ENCODE data around the gene ZNF772. TPM values are rescaled to one million over a fixed set of nuclear protein-coding genes. Genes with fewer than 3 reads are reported as not detected.
"Not testable (repeated sequence)": the region's sequence is repeated elsewhere in the genome, so short reads cannot be mapped to it uniquely, and the experiment has no call there.

The ZNF772 gene
- 10 to 100 TPM in 2 of 4 donors, 1 to 10 TPM in 2; 6.1 to 15.0 (median 10.9) TPM for total RNA-seq

- peak within 1 kb of the TSS; percentile 66 for H3K4me3 ChIP-seq
- peaks cover 34% of the 10 kb centered on the region for H3K36me3 ChIP-seq
- peak; percentile 90 to 92 for DNase-seq (ENCODE audit: low spot score in 2 of 2)
- H3K4me1 ChIP-seq: peaks cover 7% of the 10 kb centered on the region
- TF ChIP-seq EP300 (IDR thresholded peaks at IDR 0.05): no peak
- no peak for TF ChIP-seq POLR2AphosphoS5 (IDR thresholded peaks at IDR 0.05)
- TF ChIP-seq POLR2A (IDR thresholded peaks at IDR 0.05): no peak
- TF ChIP-seq, protein P1, sequence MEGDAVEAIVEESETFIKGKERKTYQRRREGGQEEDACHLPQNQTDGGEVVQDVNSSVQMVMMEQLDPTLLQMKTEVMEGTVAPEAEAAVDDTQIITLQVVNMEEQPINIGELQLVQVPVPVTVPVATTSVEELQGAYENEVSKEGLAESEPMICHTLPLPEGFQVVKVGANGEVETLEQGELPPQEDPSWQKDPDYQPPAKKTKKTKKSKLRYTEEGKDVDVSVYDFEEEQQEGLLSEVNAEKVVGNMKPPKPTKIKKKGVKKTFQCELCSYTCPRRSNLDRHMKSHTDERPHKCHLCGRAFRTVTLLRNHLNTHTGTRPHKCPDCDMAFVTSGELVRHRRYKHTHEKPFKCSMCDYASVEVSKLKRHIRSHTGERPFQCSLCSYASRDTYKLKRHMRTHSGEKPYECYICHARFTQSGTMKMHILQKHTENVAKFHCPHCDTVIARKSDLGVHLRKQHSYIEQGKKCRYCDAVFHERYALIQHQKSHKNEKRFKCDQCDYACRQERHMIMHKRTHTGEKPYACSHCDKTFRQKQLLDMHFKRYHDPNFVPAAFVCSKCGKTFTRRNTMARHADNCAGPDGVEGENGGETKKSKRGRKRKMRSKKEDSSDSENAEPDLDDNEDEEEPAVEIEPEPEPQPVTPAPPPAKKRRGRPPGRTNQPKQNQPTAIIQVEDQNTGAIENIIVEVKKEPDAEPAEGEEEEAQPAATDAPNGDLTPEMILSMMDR (IDR thresholded peaks at IDR 0.05): peak in 1 of 2 donors; percentile 65
- H3K27me3 ChIP-seq: no peaks in the 10 kb centered on the region
- H3K9me3 ChIP-seq: peaks cover 35% of the 10 kb centered on the region
- WGBS: 8% methylated on average over 21 of the region's 38 CpGs
- peak within 1 kb of the TSS; percentile 59 for H3K27ac ChIP-seq
Measured at GRCh38 chr19:57477191-57478008, at the start of gene ZNF772. ZNF772 (minus strand) TSS chr19:57477566; CDS start chr19:57477309, 257 bp downstream.

DNA sequence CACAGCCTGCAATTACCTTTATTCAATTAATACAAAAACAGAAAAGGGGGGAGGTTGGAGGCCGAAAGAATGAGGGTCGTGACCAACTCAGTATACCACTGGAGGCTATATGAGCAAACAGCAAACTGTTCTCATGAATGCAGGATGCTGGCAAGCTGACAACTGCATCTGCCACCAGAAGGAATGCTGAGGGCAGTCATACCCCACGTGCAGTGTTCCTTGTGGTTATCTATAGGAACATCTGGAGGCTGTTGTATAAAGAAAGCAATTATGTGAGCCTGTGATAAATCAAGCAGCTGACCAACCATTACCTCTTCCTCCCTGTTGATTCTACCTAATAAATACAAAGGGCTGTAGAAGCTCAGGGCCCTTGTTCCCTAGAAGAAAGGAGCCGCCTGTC, 40.7 kb upstream of the ZNF772 start:
- not testable (repeated sequence) for DNase-seq (ENCODE audit: low spot score in 2 of 2); H3K4me3 ChIP-seq; H3K27me3 ChIP-seq; H3K4me1 ChIP-seq; H3K27ac ChIP-seq
- peaks cover 25% of the 10 kb centered on the region for H3K9me3 ChIP-seq
- H3K36me3 ChIP-seq: peaks cover 55% of the 10 kb centered on the region
- WGBS: 81% methylated on average over 4 of the region's 4 CpGs

GRCh38 chr19:57515255-57515654, 37.9 kb upstream of the ZNF772 start:
- Histone ChIP-seq H3K4me1 (no peaks in the 10 kb centered on the region), H3K27me3 (no peaks in the 10 kb centered on the region), H3K27ac (no peak overlapping the region), H3K36me3 (peaks cover 58% of the 10 kb centered on the region), H3K9me3 (peaks cover 41% of the 10 kb centered on the region), H3K4me3 (no peak overlapping the region)
- no peak for DNase-seq (ENCODE audit: low spot score in 2 of 2)
- TF ChIP-seq EP300 (IDR thresholded peaks at IDR 0.05): no peak
- TF ChIP-seq POLR2AphosphoS5 (IDR thresholded peaks at IDR 0.05): no peak
- TF ChIP-seq POLR2A (IDR thresholded peaks at IDR 0.05): no peak
- TF ChIP-seq, protein P1 (IDR thresholded peaks at IDR 0.05): no peak
- WGBS: 94% methylated on average over 5 of the region's 5 CpGs

GRCh38 chr19:57512845-57513244, 35.5 kb upstream of the ZNF772 start:
- no peak for DNase-seq (ENCODE audit: low spot score in 2 of 2)
- Histone ChIP-seq H3K9me3 (peaks cover 41% of the 10 kb centered on the region), H3K36me3 (peaks cover 55% of the 10 kb centered on the region), H3K27ac (no peak overlapping the region), H3K27me3 (no peaks in the 10 kb centered on the region), H3K4me3 (no peak overlapping the region), H3K4me1 (no peaks in the 10 kb centered on the region)
- WGBS: 93% methylated on average over 6 of the region's 6 CpGs
- TF ChIP-seq, protein P1 (IDR thresholded peaks at IDR 0.05): no peak
- TF ChIP-seq POLR2A (IDR thresholded peaks at IDR 0.05) (no peak), EP300 (IDR thresholded peaks at IDR 0.05) (no peak), POLR2AphosphoS5 (IDR thresholded peaks at IDR 0.05) (no peak)

DNA sequence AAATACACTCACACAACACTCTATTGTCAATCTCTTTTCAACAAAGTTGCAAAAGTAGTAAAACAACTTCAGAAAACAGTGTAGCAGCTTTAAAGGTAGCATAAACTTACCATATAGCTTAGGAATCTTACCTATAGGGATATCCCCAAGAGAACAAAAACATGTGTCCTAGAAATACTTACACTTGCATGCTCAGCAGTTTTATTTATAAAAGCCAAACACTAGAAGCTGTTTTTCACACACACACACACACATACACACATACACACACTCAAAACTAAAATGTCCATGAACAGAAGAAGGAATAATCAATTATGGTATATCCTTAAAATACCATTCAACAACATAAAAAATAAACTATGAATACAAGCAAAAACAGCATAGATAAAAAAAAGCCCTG, 34.1 kb upstream of the ZNF772 start:
- no peak for TF ChIP-seq EP300 (IDR thresholded peaks at IDR 0.05)
- H3K27ac ChIP-seq: no peak overlapping the region
- H3K27me3 ChIP-seq: no peaks in the 10 kb centered on the region
- H3K4me3 ChIP-seq: no peak overlapping the region
- H3K36me3 ChIP-seq: peaks cover 55% of the 10 kb centered on the region
- no peaks in the 10 kb centered on the region for H3K4me1 ChIP-seq
- DNase-seq (ENCODE audit: low spot score in 2 of 2): no peak
- H3K9me3 ChIP-seq: peaks cover 47% of the 10 kb centered on the region

DNA sequence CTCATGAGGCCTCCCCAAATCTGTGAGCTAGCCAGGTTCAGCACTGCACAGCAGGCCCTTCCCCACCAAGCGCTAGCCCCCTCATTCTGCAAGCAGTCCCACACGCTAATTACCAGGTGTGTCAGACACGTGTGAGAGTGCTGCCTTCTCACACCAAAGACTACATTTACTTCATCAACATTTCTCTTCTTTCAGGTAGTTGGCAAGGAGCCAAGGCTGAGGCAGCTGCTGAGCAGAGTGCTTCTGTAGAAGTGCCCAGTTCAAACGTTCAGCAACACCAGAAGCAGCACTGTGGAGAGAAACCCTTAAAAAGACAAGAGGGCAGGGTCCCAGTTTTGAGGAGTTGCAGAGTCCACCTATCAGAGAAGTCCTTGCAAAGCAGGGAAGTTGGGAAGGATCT, 28.8 kb upstream of the ZNF772 start:
- Histone ChIP-seq H3K27me3 (no peaks in the 10 kb centered on the region), H3K4me3 (no peak overlapping the region), H3K4me1 (no peaks in the 10 kb centered on the region), H3K9me3 (peaks cover 11% of the 10 kb centered on the region), H3K36me3 (peaks cover 46% of the 10 kb centered on the region), H3K27ac (no peak overlapping the region)
- WGBS: 87% methylated on average over 4 of the region's 4 CpGs
- DNase-seq (ENCODE audit: low spot score in 2 of 2): no peak
- TF ChIP-seq POLR2A (IDR thresholded peaks at IDR 0.05) (no peak), POLR2AphosphoS5 (IDR thresholded peaks at IDR 0.05) (no peak), EP300 (IDR thresholded peaks at IDR 0.05) (no peak)
- TF ChIP-seq, protein P1 (IDR thresholded peaks at IDR 0.05): no peak

- 4% methylated on average over 2 of the region's 4 CpGs for WGBS
- not testable (repeated sequence) for H3K4me1 ChIP-seq; H3K27me3 ChIP-seq; H3K27ac ChIP-seq; H3K9me3 ChIP-seq; DNase-seq (ENCODE audit: low spot score in 2 of 2)
- peaks cover 16% of the 10 kb centered on the region for H3K36me3 ChIP-seq
- H3K4me3 ChIP-seq: peak overlapping the region; percentile 77
Measured at GRCh38 chr19:57500400-57500799, 23.0 kb upstream of the ZNF772 start.

Data from suprapubic skin (tissue), 4 donors.